Measurements from ENCODE around the gene SP140. TPM values are rescaled to one million over a fixed set of nuclear protein-coding genes. Genes with fewer than 3 reads are reported as not detected.

The SP140 gene
- polyA plus RNA-seq, 1 experiment, result 1.5 TPM

DNA sequence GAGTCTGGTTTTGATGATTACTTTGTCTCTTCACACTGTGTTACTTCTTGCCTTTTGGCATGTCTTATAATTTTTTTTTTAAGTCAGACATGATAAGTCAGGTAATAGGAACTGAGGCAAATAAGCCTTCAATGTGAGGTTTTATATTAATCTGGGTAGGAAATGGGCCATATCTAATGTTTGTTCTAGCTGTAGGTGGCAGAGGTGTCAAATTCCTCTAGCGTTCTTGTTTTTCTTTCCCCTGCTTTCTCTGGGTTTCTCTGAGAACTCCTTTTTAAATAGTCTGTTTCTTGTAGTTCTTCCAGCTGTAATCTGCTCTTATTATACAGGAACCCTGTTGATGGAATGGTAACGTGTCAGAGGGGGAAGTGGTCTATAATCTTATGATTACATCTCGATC, 5.7 kb downstream of the SP140 start:
- TF ChIP-seq, protein P1, sequence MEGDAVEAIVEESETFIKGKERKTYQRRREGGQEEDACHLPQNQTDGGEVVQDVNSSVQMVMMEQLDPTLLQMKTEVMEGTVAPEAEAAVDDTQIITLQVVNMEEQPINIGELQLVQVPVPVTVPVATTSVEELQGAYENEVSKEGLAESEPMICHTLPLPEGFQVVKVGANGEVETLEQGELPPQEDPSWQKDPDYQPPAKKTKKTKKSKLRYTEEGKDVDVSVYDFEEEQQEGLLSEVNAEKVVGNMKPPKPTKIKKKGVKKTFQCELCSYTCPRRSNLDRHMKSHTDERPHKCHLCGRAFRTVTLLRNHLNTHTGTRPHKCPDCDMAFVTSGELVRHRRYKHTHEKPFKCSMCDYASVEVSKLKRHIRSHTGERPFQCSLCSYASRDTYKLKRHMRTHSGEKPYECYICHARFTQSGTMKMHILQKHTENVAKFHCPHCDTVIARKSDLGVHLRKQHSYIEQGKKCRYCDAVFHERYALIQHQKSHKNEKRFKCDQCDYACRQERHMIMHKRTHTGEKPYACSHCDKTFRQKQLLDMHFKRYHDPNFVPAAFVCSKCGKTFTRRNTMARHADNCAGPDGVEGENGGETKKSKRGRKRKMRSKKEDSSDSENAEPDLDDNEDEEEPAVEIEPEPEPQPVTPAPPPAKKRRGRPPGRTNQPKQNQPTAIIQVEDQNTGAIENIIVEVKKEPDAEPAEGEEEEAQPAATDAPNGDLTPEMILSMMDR (IDR thresholded peaks at IDR 0.05; ENCODE audit: low read depth, low read length), result no peak
- Histone ChIP-seq H3K9me3 (ENCODE audit: control insufficient read depth, insufficient read depth, low read length) (no peaks in the 10 kb centered on the region; the same call in 1 of the 2 replicates), H3K27ac (ENCODE audit: low read depth, low read length) (no peak overlapping the region), H3K27me3 (ENCODE audit: control insufficient read depth, insufficient read depth, low read length) (no peaks in the 10 kb centered on the region), H3K4me3 (ENCODE audit: low read depth, low read length) (no peak overlapping the region)
- DNase-seq (ENCODE audit: low read depth, low spot score), result no peak
- POLR2A ChIA-PET, result no interaction called here
- CTCF ChIA-PET, result no interaction called here

DNA sequence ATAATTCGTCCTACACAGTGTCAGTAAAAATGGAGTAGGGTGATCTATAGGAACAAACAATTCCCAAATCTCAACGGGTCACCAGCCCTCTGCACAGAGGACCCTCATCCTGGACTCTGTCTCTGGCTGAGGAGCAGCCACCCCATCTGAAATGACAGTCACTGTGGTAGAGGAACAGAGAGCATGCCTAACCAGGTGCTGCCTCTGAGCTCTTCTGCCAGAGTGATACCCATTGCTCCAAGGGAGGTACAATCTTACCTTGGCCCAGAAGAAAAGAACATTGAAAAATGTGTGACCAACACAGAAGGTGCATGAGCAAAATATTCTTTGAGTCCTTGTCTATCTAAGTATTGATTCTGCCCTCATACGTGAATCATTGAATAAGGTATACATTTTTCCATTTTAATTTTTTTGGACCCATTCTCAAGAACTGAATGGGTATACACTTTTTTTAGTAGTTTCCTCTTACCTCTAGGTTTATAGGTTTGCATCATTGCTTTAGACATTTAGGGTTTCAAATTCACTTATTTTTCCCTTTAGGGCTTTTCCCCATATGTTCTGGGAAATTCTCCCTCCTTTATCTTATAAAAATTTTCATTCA, 8.7 kb downstream of the SP140 start:
- no peak for DNase-seq (ENCODE audit: low read depth, low spot score)
- ChIA-PET POLR2A (no interaction called here), CTCF (no interaction called here)
- TF ChIP-seq, protein P1 (IDR thresholded peaks at IDR 0.05; ENCODE audit: low read depth, low read length), result no peak
- Histone ChIP-seq H3K27me3 (ENCODE audit: control insufficient read depth, insufficient read depth, low read length) (no peaks in the 10 kb centered on the region), H3K9me3 (ENCODE audit: control insufficient read depth, insufficient read depth, low read length) (no peaks in the 10 kb centered on the region; the same call in 1 of the 2 replicates), H3K27ac (ENCODE audit: low read depth, low read length) (no peak overlapping the region), H3K4me3 (ENCODE audit: low read depth, low read length) (no peak overlapping the region)

DNA sequence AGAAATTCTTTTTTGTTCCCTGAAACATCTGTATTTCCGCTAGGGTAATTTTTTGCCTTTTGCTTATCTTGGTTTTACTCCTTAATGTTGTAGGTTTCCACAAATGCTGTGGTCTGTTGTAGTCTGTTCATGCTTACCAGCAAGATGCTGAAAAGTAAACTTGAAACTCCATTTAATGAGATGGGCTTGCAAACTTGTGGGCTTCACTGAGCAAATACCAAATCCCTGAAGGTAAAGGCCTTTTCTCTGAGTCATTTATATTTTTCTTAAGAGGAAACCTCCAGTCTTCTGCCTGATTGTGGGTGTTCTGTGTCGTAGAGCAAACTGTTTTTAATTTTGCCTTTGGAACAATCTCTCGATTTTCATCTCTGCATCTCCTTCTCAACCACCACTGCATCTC, 9.3 kb downstream of the SP140 start:
- ChIA-PET CTCF (no interaction called here), POLR2A (no interaction called here)
- DNase-seq (ENCODE audit: low read depth, low spot score), result no peak
- TF ChIP-seq, protein P1 (IDR thresholded peaks at IDR 0.05; ENCODE audit: low read depth, low read length), result no peak
- H3K27ac ChIP-seq (ENCODE audit: low read depth, low read length), result no peak overlapping the region
- H3K9me3 ChIP-seq (ENCODE audit: control insufficient read depth, insufficient read depth, low read length), result no peaks in the 10 kb centered on the region; the same call in 1 of the 2 replicates
- no peaks in the 10 kb centered on the region for H3K27me3 ChIP-seq (ENCODE audit: control insufficient read depth, insufficient read depth, low read length)
- no peak overlapping the region for H3K4me3 ChIP-seq (ENCODE audit: low read depth, low read length)

DNA sequence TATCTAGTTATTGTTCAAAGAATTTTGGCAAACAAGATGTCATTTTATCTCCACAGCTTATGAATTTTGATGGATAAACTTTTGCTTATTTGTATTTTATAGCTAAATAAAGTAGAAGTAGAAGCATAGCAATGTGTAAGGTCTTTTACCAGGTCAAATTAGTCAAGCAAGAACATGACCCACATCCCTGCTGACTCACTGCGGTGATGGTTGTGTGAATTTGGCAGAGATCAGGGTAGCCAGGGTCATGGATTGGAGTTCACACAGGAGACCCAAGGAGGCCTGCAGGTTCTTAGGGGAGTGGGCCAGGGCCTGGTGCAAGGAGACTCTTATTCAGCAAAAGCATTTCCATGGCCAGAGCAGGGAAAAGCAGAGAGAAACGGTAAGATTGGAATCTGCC, 18.7 kb downstream of the SP140 start:
- H3K4me3 ChIP-seq (ENCODE audit: low read depth, low read length), result no peak overlapping the region
- CTCF ChIA-PET, result no interaction called here
- H3K9me3 ChIP-seq (ENCODE audit: control insufficient read depth, insufficient read depth, low read length), result no peaks in the 10 kb centered on the region
- no peak overlapping the region for H3K27ac ChIP-seq (ENCODE audit: low read depth, low read length)
- no peak for DNase-seq (ENCODE audit: low read depth, low spot score)
- H3K27me3 ChIP-seq (ENCODE audit: control insufficient read depth, insufficient read depth, low read length), result no peaks in the 10 kb centered on the region
- POLR2A ChIA-PET, result interaction anchor here (0.6 kb wide), 1 partner anchor 371 kb away, joined by 3 read pairs; no protein-coding TSS in a partner anchor
- TF ChIP-seq, protein P1 (IDR thresholded peaks at IDR 0.05; ENCODE audit: low read depth, low read length), result no peak

DNA sequence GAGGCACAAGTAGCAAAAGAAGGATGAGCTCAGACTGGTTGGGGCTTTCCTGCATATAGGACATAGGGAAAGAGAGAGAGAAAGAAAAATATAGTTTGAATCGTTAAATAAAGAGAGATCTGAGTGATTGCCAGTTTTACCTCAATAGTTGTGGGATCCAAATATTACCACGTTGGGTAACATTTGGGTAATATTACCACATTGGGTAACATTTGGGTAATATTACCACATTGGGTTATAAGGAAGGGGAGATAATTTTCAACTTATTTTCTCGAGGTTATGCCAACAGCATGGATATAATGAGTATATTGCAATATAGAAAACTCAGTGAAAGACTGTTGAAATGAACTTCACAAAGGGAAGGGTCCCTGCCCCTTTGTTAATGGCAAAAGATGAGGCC, 20.7 kb downstream of the SP140 start:
- no peaks in the 10 kb centered on the region for H3K27me3 ChIP-seq (ENCODE audit: control insufficient read depth, insufficient read depth, low read length)
- H3K27ac ChIP-seq (ENCODE audit: low read depth, low read length), result no peak overlapping the region
- TF ChIP-seq, protein P1 (IDR thresholded peaks at IDR 0.05; ENCODE audit: low read depth, low read length), result no peak
- H3K4me3 ChIP-seq (ENCODE audit: low read depth, low read length), result no peak overlapping the region
- no peak for DNase-seq (ENCODE audit: low read depth, low spot score)
- CTCF ChIA-PET, result no interaction called here
- POLR2A ChIA-PET, result no interaction called here
- no peaks in the 10 kb centered on the region for H3K9me3 ChIP-seq (ENCODE audit: control insufficient read depth, insufficient read depth, low read length)

Measured in AG04450 (cell line).